Activated CD4-positive, CD25-positive, alpha-beta regulatory T cell treated with anti-CD3 and anti-CD28 coated beads, Interleukin-2, amount 50 U/mL, for 72 hours (primary cell): Measurements from ENCODE around the gene DBNDD1.

Experiments used
- DNase-seq: peaks from one replicate; pipeline ENCODE4 v3.0.0; 2021

DBNDD1 gene

DNA sequence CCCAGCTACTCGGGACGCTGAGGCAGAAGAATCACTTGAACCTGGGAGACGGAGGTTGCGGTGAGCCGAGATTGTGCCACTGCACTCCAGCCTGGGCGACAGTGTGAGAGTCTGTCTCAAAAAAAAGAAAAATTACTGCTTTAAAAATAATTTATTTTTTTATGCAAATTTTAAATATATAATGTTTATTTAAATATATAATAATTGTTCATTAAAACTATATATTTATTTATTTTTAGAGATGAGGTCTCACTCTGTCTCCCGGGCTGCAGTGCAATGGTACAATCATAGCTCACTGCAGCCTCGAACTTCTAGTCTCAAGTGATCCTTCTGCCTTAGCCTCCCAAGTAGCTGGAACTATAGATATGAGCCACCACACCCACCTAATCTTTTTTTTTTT is 15.2 kb upstream of the DBNDD1 start:
- DNase-seq, result no peak

DNA sequence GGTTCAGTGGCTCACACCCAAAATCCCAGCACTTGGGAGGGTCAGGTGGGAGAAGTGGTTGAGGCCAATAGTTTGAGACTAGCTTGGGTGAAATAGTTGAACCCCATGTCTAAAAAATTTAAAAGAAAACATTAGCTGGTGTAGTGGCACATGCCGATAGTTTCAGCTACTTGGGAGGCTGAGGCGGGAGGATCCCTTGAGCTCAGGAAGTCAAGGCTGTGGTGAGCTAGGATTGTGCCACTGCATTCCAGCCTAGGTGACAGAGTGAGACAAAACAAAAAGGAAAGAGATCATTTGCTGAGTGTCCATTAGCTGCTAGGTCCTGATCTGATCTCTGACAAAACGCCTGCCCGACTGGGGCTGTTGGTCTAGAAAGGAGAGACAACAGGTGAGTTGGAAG is 14.1 kb upstream of the DBNDD1 start:
- DNase-seq, result no peak

DNA sequence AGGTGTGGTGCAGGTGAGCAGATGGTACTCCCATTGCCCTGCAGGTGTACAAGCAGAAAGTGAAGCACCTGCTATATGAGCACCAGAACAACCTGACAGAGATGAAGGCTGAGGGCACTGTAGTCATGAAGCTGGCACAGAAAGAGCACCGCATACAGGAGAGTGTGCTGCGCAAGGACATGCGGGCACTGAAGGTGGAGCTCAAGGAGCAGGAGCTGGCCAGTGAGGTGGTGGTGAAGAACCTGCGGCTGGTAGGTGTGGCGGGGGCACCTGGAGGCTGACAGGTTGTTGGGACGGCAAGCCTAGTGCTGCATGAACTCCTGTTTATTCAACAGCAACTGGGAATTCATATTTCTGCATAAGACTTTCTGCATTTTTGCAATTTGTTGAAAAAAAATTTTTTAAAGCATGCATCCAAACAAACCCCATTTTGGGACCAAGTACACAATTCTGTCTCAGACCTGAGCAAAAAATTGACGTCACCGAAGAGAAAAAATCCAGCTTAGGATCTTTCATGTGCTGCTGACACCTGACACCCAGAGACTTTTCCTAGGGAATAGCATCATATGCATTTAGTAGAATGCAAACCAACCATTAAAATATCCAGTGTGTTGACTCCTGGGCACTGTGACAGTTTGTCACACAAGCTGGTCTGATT is 13.5 kb upstream of the DBNDD1 start:
- DNase-seq, result no peak

DNA sequence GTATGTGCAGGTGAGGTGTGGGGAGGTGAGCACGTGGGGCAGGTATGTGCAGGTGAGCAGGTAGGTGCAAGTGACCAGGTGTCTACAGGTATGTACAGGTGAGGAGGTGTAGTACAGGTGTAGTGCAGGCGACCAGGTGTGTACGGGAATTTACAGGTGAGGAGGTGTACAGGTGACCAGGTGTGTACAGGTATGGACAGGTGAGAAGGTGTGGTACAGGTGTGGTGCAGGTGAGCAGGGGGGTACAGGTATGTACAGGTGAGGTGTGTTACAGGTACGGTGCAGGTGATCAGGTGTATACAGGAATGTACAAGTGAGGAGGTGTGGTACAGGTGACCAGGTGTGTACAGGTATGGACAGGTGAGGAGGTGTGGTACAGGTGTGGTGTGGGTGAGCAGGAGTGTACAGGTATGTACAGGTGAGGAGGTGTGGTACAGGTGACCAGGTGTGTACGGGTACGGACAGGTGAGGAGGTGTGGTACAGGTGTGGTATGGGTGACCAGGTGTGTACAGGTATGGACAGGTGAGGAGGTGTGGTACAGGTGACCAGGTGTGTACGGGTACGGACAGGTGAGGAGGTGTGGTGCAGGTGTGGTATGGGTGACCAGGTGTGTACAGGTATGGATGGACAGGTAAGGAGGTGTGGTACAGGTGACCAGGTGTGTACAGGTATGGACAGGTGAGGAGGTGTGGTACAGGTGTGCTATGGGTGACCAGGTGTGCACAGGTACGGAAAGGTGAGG is 12.8 kb upstream of the DBNDD1 start:
- DNase-seq, result no peak

DNA sequence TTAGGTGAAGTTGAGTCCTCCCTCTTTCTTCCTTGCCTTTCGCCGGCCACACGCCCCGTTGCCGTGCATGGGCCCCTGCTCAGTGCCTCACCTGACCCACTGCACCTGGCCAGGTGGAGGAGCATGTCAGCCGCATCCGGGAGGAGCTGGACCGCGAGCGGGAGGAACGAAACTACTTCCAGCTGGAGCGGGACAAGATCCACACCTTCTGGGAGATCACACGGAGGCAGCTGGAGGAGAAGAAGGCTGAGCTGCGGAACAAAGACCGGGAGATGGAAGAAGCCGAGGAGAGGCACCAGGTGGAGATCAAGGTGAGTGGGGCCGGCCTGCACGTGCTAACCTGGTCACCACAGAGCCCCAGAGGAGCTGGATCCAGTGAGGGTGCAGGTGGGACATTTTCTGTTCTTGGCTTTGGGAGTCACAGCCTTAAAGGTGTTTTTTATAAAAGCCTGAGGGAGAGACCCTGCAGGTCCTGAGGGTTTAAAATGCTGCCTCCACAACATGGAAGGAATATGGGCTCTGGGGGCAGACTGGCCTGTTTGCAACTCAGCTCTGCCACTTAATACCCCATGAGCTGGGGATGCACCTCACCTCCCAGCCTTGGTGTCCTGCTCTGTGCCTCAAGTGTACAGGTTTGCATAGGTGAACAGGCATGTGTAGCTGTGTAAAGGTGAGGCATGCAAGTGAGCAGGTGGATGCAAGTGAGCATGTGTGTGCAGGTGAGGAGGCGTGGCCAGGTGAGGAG is 12.1 kb upstream of the DBNDD1 start:
- no peak for DNase-seq

DNA sequence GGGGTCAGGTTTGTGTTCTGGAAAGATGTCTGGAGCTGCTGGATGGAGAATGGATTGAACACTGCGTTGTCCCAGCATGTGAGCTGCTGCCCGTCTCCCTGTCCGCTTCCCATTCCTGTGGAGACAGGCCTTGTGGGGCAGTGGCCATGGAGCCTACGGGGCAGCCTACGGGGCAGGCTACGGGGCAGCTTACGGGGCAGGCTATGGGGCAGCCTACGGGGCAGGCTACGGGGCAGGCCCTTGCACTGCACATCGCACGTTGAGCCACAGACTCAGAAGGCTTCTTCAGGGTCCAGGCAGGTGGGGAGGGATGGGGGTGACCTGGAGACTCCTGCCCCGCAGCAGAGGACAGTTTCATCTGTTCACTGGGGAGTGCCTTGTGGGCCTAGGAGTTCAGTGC is 9.7 kb upstream of the DBNDD1 start:
- no peak for DNase-seq

DNA sequence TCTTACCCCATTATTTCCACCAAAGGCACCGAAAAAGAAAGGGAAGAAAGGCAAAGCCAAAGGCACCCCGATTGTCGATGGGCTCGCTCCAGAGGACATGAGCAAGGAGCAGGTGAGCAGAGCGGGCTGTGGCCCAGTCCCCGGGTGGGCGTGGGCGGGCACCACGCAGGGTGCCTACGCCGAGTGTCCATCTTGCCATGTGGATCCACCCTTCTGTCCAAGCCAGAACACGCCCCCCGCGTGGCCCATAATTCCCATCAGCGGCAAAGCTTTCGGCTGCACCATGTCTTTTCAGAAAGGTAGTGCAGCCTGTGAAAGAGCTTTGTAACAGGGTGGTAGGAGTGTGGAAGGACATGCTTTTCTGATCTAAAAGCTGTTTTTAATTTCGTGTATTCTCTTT is 8.4 kb upstream of the DBNDD1 start:
- no peak for DNase-seq

DNA sequence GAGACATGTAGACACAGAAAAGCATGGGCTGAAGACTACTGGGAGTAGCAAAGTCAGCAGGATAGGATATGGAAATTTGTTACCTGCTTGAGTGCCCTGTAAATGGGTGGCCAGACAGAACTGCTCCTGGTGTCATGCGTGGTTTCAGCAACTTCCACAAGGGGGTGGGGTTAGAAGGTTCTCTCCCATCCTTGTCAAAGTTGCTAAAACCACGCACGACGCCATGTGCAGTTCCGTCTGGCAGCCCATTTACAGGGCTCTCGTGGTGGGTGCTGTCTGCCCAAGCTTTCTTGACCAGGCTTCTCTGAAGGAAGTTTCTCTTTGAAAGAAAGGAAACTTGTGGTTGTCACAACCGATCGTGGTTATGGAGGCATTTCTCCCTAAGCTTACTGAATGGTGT is 6.9 kb upstream of the DBNDD1 start:
- DNase-seq, result no peak

DNA sequence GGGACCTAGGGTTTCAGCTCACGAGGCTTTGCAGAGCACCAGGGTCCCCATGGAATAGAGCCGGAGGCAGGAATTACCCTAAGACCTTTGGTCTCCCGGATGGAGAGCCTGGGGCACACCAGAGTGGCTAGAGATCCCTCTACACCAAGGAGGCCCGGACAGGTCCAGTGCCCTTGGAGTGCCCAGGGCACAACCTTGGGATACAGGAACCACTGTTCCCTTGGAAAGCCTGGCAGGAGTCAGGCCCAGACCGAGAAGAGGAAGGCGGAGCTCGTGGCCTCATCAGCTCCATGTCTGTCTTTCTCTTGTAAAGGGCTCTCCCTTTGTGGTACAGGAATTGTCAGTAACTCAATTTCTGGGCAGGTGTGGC is 3.8 kb upstream of the DBNDD1 start:
- DNase-seq, result no peak

DNA sequence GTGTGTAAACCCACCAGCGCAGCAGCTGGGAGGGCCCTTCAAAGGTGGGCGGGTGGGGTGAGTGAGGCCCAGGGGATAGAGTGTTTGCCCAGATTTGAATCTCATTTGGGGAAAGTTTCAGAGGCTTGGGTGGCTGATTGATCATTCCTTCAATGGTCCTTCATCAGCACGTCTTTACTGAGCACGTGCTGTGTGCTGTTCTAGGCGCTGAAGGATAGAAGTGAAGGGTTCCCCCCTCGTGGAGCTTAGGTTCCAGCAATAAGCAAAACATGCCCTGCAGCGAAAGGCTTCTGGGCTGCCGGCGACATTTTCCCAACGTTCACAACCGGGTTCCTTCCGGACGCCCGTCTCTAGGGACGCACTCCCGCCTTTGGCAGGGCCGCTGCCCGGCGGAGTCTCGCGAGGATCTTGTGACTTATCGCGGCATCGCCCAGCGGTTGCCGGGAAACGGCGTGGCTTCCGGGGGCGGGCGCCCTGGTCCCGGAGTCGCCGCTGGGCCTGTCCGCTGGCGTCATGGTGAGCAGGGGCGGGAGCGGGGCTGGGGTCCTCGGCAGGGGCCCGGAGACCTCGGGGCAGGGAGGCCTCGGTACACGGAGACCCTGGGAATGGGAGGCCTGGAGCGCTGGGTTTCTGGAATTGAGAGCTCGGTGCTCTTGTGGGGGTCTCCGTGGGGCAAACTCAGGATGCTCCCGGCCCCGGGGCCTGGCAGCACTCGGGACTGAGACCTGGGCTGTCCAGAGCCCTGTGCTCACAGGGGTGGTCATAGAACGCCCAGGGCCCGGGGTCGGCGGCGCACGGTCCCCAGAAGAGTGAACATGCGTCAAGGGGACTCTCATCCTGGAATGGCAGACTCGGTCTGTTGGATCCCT is 3.2 kb upstream of the DBNDD1 start:
- peak; percentile 90 for DNase-seq

DNA sequence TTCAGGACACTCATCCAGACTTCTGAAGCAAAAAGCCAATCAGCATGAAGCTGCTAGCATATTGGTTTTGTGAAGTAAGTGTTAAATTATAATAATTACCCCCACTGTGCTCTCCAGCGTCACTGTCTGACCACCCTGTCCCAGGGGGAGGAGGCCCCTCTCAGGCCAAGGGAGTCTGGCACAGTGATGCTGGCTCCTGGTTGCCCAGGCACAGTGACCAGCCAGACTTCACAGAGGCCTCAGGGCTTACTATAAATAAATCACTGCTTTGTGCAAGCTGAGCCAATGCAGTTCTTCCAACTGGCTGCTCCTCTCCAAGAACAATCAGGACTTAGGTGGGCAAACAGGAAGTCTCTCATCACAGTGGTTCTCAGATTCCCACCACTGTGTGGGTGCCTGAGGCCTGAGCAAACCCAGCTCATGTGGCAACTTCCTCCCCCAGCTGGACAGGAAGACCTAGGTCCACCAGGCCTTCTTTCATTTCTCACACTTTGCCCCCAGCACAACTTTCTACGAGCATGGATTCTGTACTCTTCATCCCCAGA is 1.7 kb upstream of the DBNDD1 start:
- DNase-seq, result no peak

DNA sequence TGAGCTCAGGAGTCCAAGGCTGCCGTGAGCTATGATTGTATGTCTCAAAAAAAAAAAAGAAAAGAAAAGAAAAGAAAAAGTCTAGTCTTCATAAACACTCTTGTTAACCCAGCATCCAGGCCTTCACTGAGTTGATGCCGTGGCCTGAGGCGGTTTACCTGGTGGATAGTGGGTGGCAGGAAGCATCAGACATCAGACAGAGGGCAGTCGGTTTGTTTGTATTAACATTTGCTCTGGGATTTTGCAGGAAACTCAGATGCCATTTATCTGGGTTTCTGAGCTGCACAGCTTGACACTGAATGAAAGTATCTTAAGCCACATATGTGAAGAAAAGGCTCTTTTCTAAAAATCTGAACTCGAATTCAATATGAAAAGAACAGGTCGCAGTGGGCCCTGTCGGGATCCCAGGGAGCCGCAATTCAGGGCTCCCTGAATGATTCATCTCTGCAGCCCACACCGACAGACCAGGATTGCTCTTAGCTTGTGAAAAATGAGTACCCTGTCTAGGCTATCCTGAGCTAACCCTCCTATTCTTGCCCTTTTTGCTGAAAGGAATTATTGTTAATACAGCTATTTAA is 1.1 kb upstream of the DBNDD1 start:
- DNase-seq, result no peak

DNA sequence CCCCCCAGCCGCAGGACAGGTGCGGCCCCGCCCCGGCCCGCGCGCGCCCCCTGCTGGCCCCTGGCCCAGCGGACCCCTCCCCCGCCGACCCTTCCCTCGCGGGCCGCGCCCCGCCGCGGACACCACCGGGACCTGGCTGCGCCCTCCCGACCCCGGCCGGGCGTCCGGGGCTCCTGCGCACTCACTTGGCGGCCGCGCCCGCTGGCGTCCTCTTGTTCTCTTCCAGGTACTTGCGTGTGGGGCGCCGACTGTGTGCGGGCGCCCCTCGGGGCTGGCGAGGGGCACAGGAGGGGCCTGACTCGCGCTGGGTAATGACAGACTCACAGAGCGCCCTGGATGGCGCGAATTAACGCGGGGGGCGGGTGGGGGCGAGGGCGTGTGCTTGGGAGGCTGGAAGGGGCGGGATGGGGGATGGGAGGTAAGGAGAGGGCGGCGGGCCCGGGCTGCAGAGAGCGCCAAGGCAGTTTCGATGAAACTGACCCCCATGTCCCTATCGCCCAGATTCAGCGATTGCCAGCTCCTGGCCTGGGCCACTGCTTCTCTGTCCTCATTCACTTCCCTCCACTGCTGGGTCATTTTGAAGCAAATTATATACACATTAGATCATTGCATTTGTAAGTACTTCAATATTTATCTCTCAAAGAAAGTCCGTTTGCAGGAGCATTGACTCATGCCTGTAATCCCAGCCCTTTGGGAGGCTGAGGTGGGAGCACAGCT is 445 bp upstream of the DBNDD1 start:
- peak; percentile 55 for DNase-seq

DNA sequence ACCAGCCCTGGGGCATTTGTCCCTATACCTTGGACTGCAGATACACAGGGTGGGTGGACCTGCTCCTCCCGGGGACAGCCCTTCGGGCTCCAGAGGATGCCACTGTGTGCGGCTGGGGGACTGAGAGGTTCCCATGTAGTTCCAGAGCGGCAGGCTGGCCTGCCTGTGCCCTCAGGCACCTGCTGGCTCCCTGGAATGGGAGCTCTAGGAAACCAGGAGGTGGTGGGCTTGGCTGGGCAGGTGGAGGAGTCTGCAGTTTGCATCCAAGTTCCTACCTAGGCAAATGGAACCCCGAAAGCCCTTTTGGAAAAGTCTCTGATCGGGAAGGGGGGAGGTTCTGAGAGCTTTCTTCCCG is 982 bp downstream of the DBNDD1 start:
- no peak for DNase-seq

DNA sequence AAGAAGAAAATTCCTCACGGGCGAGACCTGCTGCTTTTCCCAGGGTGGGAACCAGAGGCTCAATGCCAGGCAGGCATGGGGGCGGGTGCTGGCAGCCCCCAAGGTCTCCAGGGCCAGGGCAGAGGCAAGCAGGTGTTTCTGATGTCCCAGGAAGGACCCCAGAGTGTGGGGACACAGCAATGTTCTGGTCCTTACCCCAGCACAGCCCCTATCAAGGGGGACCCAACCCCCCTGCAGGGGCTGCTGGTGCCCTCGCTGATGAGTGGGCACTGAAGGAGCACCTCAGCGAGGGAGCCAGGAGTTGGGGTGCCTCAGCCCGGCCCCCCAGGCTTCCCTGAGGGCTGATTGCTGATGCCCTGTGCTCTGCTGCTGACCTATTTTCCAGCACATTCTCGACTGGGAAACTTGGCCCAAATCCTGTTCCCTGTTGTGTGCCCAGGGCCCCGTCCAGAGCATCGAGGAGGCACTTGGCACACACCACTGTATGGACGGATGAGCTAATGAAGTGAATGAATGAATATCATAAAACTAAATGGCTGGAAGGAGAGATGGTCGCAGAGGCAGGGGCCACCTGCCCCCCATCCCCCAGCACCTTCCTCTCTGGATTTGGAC is 2.8 kb downstream of the DBNDD1 start:
- DNase-seq, result no peak

DNA sequence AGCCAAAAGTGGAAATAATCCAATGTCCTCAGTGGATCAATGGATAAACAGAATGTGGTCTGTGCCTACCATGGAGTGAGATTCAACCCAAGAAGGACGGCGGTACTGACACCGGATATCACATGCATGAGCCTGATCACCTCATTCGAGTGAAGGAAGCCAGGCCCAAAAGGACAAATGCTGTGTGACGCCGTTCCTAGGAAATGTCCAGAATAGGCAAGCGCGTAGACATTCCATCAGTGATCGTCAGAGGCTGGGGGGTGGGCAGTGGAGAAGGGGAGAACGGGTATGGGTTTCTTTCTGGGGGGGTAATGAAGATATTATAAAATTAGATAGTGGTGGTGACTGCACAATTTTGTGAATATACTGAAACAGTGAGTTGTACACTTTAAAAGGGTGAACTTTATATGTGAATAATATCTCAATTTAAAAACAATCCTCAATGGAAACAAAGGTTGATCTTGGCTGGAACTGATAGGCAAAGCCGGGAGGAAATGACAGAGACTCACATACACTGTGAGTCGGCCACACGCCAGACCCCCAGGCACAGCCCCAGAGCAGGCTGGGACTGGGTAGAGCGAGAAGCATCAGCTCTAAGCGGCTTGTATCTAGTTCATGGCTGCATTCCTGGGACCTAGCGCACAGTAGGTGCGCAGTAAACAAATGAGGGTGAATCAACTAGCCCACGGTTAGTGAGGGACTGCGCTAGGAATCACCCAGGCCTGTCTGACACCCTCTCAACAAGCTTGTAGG is 3.5 kb downstream of the DBNDD1 start:
- no peak for DNase-seq

DNA sequence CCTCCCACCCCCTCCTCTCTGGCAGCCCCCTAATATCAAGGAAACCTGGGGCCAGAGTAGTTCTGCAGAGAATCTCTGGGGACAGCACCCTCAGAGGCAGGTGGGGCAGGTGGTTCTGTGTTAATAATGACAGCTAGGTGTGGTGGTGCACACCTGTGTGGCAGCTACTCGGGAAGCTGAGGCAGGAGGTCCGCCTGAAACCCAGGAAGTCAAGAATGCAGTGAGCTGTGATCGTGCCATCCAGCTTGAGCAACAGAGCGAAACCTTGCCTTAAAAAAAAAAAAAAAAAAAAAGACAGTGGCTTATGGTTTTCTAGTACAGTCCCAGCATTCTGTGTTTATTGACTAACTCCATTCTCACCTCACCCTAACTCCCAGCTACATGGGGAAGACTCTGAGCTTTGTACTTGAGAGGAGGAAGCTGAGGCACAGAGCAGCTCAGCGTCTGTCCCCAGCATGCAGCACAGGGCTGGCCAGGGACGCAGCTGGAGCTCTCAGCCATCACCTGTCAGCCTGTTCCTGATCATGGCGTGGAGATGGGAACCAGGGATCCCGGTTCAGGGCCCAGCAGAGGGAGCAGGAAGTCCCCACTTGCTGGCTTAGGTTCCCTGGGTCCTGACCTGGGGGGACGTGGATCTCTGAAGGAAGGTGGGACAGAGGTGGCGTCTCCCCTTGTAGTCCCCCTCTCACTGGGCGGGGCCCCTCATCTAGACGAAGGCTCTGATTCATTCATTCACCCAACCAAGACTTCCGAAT is 6.1 kb downstream of the DBNDD1 start:
- no peak for DNase-seq

DNA sequence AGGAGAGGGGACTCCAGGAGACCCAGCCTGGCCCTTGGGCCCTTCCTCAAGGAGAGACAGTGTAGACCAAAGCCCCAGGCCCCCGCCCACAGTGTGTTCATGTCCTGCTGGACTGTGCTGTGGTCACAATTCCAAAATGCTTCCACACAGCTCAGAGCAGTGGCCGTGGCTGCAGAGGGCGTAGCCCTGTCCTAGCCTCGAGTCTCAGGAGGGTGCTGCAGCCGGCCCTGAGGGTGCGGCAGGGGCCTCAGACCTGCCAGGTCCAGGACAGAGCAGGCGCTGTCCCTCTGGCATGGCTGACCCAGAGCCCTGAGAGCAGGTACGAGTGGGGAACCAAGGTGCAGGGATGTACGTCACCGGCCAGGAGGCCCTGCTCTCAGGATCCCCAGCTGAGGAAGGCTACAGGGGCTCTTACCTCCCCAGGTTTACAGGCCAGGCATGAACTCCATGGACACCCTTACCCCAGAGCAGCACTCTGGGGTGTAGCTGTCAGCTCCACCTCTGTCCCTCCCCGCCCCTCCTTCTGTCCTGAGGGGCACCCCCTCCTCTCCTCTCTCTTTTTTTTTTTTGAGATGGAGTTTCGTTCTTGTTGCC is 7.3 kb downstream of the DBNDD1 start:
- no peak for DNase-seq

DNA sequence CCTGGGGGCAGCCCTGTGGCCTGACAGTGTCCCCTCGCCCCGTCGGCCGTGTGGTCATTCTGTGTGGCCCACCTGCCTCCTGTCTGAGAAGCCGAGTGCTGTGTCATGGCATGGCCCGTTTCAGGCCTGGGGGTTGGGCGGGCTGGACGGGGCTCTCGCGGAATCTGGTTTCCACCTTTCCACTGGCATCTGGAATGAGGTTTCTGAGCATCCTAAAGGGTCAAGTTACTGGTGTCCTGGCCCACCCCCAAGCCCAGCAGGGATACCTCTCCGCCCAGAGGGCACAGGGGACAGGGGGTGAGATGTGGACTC is 7.8 kb downstream of the DBNDD1 start:
- DNase-seq, result no peak
